K562 (cell line): ENCODE data around the gene ANKRD10. TPM values are rescaled to one million over a fixed set of nuclear protein-coding genes. Genes with fewer than 3 reads are reported as not detected.

ENCODE experiments used
- BCOR ChIP-seq: fragments of 450-650 bp; IDR thresholded peaks from 2 replicates; pipeline ENCODE4 v1.6.1; 2016
- CLOCK ChIP-seq: fragments of 250-450 bp; sonication (Bioruptor Pico); IDR thresholded peaks from 2 replicates; pipeline ENCODE4 v1.4.0; 2020; ENCODE audit warnings: mild to moderate bottlenecking, moderate library complexity, borderline replicate concordance
- COPS2 ChIP-seq: fragments of 450-650 bp; conservative IDR thresholded peaks from 2 replicates; pipeline ENCODE4 v1.6.1; 2016; ENCODE audit warnings: mild to moderate bottlenecking, moderate library complexity
- CXXC5 ChIP-seq: fragments of 250-450 bp; sonication (Bioruptor Pico); IDR thresholded peaks from 2 replicates; pipeline ENCODE4 v1.8.0; 2022; ENCODE audit warnings: inconsistent platforms, mild to moderate bottlenecking, moderate library complexity
- EGR1 ChIP-seq: fragments of 450-650 bp; conservative IDR thresholded peaks from 2 replicates; pipeline ENCODE4 v1.6.1; 2017; ENCODE audit warnings: mild to moderate bottlenecking
- FOXJ2 ChIP-seq: fragments of 200-800 bp; sonication (Bioruptor generic); IDR thresholded peaks from 2 replicates; pipeline ENCODE4 v1.6.1; 2016; ENCODE audit warnings: missing genetic modification characterization, missing compliant biosample characterization
- MAZ ChIP-seq, 2 experiments: fragments of 450-650 bp in 1 of 2; sonication (generic) in 1 of 2; formaldehyde crosslinking; IDR thresholded peaks in 1 of 2; conservative IDR thresholded peaks in 1 of 2; 2 replicates each; pipeline versions ENCODE4 v1.4.0 to v1.5.0; 2020; ENCODE audit warnings: mild to moderate bottlenecking in 1 of 2, missing genetic modification reagents in 1 of 2
- MED1 ChIP-seq: sonication (generic); formaldehyde crosslinking; IDR thresholded peaks from 2 replicates; pipeline ENCODE4 v1.8.1; 2023; ENCODE audit warnings: missing genetic modification reagents, borderline replicate concordance
- RERE ChIP-seq: sonication (generic); formaldehyde crosslinking; IDR thresholded peaks from 2 replicates; pipeline ENCODE4 v1.8.0; 2023; ENCODE audit warnings: missing genetic modification reagents, mild to moderate bottlenecking, borderline replicate concordance
- SMAD2 ChIP-seq: fragments of 150-350 bp; IDR thresholded peaks from 2 replicates; pipeline ENCODE4 v1.6.1; 2014; ENCODE audit warnings: low read depth, mild to moderate bottlenecking, low read length
- TBP ChIP-seq: optimal IDR thresholded peaks from 2 replicates; pipeline ENCODE3; 2011; ENCODE audit warnings: low read depth, low read length, improper control_type of control experiment
- THRA ChIP-seq: fragments of 450-650 bp; IDR thresholded peaks from 2 replicates; pipeline ENCODE4 v1.6.1; 2017; ENCODE audit warnings: mild to moderate bottlenecking, moderate library complexity
- TRIM25 ChIP-seq: fragments of 450-650 bp; IDR thresholded peaks from 2 replicates; pipeline ENCODE4 v1.7.0; 2016; ENCODE audit warnings: borderline replicate concordance
- XRCC3 ChIP-seq: fragments of 450-650 bp; IDR thresholded peaks from 2 replicates; pipeline ENCODE4 v1.6.1; 2017; ENCODE audit warnings: mild to moderate bottlenecking, moderate library complexity
- ZNF239 ChIP-seq: fragments of 250-450 bp; sonication (Bioruptor Pico); IDR thresholded peaks from 2 replicates; pipeline ENCODE4 v1.4.0; 2020; ENCODE audit warnings: mild to moderate bottlenecking
- ZNF274 ChIP-seq: IDR thresholded peaks from 2 replicates; pipeline ENCODE4 v1.6.1; 2011; ENCODE audit warnings: low read depth, mild to moderate bottlenecking, low read length, moderate library complexity, borderline replicate concordance
- ZNF644 ChIP-seq: fragments of 200-800 bp; sonication (Bioruptor generic); IDR thresholded peaks from 2 replicates; pipeline ENCODE4 v1.6.1; 2016; ENCODE audit warnings: low read depth, missing genetic modification characterization, missing compliant biosample characterization
- polyA plus RNA-seq, 8 experiments: library from polyadenylated mRNA; depleted of rRNA in 4 of 8; stranded (reverse) in 5 of 8; unstranded in 3 of 8; fragments of >200 nt; fragmentation: Nextera tagmentation in 2 of 8; fragmentation: Illumina TruSeq in 1 of 8; extraction: Ambion mirVana in 2 of 8; extraction: Trizol in 1 of 8; gene quantifications; 2 replicates each; pipeline versions ENCODE4 v1.2.1 to v1.2.3, GENCODE V29; 2011 to 2014; ENCODE audit warnings: inconsistent platforms in 1 of 8, missing spikeins in 1 of 8
- total RNA-seq, 7 experiments: library from RNA; depleted of rRNA in 6 of 7; stranded (reverse); fragments of >200 nt in 6 of 7; fragmentation: Illumina TruSeq in 2 of 7; extraction: Trizol in 2 of 7; gene quantifications; 2 replicates each; pipeline versions ENCODE4 v1.2.1 to v1.2.3, GENCODE V29; 2011 to 2021; ENCODE audit warnings: low replicate concordance in 1 of 7

The ANKRD10 gene
- total and polyA plus RNA-seq, 9 of the 15 experiments (the other 6 are each of a cell fraction or from before 2014, with no cell fraction given): 21.7 to 183 (median 45.0) TPM

DNA sequence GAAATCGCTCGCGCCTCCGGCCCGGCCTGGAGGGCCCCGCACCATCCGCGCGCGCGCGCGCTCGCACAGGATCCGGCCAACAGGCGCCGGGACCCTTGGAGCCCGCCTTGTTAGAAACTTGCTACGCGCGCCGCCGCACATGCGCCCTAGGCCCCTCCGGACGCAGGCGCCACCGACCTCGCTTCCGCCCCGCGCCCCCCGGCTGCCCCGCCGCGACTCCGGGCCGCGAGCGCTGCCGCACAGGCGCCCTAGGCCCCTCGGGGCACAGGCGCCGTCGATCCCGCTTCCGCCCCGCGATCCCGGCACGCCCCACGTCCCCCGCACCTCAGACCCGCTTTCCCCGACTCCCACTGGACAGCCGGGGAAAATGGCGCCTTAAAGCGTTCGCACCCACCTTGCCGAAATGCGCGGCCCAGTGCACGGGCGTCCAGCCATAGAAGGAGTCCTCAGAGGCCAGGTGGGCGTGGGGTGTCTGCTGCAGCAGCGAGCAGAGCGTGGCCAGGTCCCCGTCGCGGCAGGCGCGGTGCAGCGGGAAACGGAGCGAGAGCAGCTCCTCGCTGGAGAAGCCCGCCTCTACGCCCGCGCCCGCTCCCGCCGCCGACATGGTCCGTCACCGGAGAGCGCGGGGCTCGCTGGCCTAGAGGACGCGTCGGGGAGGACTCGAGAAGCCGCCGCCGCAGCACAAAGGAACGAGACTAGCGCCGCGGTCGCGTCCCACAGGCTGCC, 375 bp downstream of the ANKRD10 start (continued):
- TF ChIP-seq TRIM25 (no peak), MED1 (CRISPR knock-in tag) (no peak; the same call in 1 of the 2 replicates), FOXJ2 (tag) (no peak), THRA (no peak), COPS2 (no peak), RERE (CRISPR knock-in tag) (no peak), CXXC5 (CRISPR knock-in tag) (peak; percentile 64), ZNF644 (tag) (no peak), EGR1 (peak; percentile 41), TBP (peak; percentile 61), ZNF274 (no peak), XRCC3 (no peak), BCOR (no peak), ZNF239 (CRISPR knock-in tag) (no peak), SMAD2 (no peak), CLOCK (no peak), MAZ (CRISPR knock-in tag; conservative IDR thresholded peaks at IDR 0.05 in 1 of 2, IDR thresholded peaks at IDR 0.05 in 1 of 2) (peak in 1 of 2 experiments; percentile 42; a peak in 1 of 4 replicates)
